NCI-H2196 treated with DMSO at 0.1 percent for 48 hours (cell line): ENCODE measurements around the gene TCF7L1.
"Not testable (repeated sequence)": the region's sequence is repeated elsewhere in the genome, so short reads cannot be mapped to it uniquely, and the experiment has no call there.

Source experiments
- DNase-seq: peaks from one replicate; lab custom pipeline; 2025; ENCODE audit not compliant: unreplicated experiment; lab: John Stamatoyannopoulos, UW

TCF7L1 gene, protein sequence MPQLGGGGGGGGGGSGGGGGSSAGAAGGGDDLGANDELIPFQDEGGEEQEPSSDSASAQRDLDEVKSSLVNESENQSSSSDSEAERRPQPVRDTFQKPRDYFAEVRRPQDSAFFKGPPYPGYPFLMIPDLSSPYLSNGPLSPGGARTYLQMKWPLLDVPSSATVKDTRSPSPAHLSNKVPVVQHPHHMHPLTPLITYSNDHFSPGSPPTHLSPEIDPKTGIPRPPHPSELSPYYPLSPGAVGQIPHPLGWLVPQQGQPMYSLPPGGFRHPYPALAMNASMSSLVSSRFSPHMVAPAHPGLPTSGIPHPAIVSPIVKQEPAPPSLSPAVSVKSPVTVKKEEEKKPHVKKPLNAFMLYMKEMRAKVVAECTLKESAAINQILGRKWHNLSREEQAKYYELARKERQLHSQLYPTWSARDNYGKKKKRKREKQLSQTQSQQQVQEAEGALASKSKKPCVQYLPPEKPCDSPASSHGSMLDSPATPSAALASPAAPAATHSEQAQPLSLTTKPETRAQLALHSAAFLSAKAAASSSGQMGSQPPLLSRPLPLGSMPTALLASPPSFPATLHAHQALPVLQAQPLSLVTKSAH

DNA sequence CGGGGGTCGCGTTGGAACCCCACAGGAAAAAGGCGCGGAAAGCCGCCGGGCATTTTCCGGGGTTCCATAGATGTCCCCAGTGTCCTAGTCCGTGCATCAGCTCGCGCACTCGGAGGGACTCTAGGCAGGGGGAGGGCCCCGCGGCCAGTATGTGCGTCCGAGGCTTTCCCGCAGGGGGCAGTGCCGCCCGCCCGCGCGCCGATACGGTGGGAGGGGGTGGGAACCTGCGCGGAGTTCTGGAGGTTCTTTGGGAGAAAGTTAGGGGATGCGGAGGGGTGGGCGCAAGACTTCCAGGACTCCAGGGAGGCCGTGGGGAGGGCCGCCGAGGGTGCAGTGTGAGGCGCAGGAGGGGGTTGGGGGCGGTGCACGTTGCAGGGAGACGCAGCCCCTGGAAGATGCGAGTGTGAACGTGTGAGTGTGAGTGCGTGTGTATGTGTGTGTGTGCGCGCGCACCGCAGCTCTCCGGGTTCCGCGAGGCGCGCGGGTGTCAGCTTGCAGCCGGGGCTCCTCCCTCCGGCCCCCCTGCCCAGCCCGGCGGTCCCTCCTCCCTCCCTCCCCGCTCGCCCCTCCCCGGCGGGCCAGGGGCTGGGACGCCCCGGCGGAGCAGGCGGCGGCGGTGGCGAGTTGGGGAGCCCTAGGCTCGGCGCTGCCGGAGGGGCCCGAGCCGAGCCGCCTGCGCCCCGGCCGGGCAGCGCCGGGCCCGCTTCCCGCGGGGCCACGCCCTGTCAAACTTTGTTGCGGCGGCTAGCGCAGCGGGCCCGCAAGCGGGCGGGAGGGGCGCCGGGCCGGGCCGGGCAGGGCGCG lies at the start of gene TCF7L1:
Gene TCF7L1, plus strand, starts transcription at position 559 of the 804 bp plus-strand sequence. CDS start 293 bp downstream, outside the sequence.
- DNase-seq: peak; percentile 3

DNA sequence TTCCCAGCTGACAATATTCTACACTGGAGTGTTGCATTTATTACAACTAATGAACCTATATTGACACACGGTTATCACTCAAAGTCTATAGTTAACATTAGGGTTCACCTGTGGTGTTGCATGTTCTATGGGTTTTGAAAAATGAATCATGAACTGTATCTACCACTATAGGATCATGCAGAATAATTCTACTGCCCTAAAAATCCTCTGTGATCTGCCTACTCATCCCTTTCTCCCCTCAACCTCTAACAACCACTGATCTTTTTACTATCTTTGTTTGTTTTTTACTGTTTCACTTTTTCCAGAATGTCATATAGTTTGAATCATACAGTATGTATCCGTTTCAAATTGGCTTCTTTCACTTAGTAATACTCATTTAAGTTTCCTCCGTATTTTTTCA lies 47.6 kb upstream of the TCF7L1 start:
- DNase-seq: no peak

DNA sequence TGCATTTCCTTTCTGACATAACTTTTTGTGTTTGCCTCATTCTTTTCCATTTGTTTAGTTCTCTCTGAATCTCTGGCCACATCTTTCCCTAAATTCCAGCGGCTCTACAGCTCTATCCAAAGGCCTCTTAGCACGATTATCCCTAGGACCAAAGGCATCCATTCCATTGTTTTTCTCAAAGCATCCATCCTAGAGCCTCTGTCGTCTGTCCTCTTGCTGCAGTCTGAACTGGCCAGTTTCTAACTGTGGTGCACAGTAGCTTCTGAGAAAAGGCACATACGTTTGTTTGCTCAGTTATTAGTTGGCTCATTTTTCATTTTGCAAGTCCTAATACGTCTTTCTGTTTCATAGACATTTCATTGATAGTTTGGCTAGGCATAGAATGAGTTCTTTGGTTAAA lies 45.7 kb upstream of the TCF7L1 start:
- DNase-seq: no peak

DNA sequence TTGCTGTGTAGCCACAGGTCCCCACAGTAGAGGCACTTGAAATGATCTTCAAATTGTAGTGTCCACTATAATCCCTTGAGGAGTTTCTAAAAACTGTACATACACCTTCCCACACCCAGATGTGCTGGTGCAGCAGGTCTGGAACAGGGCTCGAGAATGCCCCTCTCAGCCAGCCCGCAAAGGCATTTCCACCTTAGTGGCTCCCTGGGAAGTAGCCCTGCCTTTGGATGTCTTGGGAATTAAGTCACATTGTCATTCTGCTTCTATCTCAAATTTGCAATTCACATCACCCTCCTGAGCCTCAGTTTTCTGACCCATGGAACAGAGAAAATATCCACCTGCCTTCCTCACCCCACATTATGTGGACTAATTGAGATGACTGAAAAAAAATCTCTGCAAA lies 44.3 kb upstream of the TCF7L1 start:
- DNase-seq: no peak

DNA sequence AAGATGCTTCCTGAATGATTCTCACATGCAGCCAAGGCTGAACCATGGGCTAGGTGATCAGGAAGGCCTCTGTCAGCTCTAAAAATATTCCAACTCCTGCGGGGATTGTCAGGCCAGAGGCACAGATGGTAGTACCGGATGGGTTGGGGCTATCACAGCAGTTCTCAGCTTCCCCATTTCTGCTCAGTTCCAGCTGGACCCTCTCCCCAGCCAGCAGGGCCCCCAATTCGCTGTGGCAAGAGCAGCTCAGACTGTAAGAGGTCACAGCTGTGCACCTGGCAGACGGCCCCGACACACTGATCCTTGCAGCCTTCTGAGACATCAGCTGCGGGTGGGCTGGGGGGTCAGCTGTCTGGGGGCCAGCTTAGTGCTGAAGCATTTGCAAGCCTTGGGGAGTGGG lies 43.6 kb upstream of the TCF7L1 start:
- DNase-seq: no peak

DNA sequence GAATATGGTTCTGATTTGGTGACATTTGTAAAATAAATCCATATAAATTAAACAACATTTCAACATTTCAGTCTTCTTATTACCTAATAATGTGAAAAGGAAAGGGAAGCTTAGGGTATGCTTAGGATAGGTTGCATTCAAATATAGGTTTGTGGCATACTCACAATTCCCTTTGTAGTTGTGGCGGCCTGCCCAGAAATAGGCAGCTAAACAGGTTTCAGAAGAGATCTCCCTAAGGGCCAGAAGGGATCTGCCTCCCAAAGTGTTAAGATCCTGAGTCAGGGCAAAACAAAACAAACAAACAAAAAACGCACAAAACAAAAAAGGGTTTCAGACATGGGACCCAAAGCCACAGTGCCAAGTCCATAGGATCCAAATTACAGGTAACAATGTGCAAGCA lies 41.4 kb upstream of the TCF7L1 start:
- no peak for DNase-seq

DNA sequence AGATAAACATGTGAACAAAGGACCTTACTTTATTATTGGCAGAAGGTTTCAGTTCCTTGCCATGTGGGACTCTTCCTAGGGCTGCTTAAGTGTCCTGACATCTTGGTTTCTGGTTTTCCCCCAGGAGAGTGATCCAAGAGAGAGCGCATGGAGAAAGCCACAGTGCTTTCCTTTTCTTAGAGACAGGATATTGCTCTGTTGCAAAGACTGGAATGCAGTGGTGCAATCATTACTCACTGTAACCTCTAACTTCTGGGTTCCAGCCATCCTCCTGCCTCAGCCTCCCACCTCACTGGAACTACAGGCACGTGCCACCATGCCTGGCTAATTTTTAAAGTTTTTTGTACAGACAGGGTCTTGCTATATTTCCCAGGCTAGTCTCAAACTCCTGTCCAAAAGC lies 38.1 kb upstream of the TCF7L1 start:
- no peak for DNase-seq

DNA sequence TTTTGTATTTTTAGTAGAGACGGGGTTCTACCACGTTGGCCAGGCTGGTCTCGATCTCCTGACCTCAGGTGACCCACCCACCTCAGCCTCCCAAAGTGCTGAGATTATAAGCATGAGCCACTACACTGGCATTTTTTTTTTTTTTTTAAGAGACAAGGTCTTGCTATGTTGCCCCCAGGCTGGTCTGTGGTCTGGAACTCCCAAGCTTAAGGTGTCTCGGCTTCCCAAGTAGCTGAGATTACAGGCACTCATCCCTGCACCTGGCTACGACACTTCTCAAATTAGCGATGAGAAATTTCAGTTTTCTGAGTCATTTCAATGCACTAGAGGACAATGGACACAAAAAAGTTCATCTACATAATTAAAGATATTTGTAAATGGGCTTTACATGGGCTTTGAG lies 36.6 kb upstream of the TCF7L1 start:
- no peak for DNase-seq

DNA sequence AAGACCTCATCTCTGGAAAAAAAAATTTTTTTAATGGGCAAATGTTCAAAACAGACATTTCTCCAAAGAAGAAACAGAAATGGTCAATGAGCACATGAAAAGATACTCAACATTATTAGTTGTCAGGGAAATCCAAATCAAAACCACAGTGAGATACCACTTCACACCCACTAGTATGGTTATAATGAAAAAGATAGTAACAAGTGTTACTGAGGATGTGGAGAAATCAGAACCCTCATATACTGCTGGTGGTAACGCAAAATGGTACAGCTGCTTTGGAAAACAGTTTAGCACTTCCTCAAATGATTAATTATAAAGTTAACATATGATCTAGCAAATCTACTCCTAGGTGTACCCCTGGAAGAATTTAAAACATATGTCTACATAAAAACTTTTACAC lies 29.0 kb upstream of the TCF7L1 start:
- no peak for DNase-seq

DNA sequence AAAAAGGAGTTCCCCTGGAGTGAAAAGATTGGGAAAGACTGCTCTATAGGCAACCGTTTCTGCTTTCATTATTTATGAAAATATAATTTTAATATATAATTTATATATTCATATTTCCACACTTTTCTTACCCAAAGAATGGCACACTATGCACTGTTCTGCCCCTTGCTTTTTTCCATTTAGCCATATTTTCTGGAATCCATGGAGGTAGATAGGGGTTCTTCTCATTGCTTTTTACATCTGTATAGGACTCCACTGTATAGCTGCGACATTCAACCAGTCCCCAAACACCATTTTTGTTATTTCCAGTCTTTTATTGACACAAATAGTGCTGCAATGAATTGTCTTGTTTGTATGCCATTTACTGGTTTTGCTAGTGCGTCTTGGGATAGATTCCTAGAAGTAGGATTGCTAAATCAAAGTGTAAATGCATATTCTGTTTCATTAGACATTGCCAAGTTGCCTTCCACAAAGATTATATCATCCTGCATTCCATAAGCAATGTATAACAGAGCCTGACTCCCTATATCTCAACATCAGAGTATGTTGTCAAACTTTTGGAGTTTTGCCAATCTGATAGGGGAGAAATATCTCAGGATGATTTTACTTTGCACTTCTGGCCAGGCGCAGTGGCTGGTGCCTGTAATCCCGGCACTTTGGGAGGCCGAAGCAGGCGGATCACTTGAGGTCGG lies 26.6 kb upstream of the TCF7L1 start:
- no peak for DNase-seq

DNA sequence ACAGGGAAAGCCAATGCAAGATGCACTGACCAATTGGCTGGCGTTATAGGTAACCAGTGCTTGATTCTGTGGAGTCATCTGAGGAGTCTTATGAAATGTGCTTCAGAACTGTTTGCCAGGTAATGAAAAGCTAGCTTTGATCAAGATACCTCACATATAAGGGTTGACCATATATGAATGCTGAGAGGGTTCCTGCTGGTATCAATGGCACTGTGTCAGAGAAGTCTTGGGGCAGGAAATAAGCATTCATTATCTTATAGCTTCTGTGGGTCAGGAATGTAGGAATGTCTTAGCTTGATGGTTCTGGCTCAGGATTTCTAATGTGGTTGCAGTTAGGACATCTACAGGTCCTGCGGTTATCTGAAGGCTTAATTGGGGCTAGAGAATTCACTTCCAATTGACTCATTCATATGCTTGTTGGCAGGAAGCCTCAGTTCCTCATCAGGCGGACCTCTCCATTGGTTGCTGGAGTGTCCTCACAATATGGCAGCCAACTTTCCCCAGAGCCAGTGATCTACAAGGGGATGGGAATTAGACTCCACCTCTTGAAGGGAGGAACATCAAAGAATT lies 22.1 kb upstream of the TCF7L1 start:
- no peak for DNase-seq

DNA sequence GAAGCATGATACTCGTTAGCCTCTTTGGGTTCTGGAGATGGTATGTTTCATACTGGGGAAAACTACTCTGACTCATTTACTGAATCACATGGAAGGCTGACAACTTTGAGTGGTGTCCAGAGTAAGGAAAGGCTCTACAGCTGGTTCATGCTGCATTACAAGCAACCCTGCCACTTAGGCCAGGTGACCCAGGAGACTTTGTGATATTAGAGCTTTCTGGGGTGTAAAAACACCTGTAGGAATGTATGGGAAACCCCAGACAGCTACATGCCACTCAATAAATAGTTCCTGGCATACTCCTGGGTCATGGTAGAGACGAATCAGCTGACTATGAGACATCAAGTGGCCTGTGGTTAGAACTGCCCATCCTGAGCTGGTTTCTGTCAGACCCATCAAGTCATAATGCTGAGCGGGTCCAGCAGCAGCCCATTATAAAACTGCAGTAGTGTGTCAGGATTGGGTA lies 21.3 kb upstream of the TCF7L1 start:
- DNase-seq: no peak

DNA sequence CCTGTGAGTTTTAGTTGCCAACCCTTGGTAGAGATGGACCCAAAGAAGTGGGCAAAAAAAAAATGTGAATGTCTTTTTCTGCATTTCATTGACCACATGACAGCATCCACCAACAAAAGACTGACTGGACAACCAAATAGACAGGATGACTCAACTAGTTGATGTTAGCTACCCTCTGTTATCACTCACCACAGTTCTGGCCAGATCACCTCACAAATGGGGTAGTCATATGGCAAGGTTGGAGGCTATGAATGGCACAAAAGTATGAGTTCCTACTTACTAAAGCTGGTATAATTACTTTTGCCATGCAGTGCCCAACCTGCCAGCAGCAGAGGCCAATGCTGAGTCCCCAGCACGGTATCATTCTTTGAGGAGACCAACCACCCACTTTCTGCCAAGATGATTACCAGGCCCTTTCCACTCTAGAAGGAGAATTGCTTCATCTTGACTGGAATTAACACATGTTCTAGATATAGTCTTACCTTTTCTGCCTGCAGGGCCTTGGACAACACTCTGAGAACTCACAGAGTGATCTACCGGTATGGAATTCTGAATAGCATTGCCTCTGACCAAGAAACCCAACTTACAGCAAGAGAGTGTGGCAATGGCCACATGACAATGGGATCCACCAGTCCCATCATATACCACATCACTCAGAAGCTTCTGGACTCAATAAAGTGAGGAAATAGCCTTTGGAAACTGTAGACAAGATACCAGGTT lies 20.1 kb upstream of the TCF7L1 start:
- no peak for DNase-seq

DNA sequence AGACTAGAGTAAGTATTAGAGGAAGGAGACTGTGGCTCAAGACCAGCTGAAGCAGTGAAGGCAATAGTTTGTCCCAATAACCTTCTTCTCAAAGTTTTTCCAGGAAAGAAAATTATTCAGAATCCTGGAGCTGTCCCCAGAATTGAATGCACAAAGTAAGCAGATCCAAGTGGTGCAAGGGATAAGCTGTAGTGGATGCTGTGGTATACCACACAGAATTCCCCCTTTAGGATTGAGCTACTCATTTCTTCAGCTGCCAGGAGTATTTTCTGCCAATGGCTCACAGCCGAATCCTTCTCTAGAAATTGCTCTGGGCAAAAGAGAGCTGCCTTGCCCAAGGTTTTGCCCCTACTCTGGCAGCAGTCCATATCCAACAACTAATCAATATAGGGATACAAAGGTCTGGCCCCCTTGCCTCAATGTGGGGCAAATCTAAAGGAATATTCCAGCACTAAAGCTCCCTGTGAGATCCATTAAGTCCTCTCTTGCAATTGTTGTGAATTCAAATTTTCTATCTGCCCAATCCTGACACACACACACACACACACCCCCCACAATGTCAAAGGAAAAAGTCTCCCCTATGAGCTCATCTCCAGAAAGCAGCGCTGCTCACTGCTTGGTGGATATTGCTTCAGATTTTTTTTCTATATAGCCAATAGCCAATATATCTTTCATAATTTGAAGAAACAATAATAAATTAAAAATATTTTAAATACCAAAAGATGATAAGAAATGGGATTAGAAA lies 18.4 kb upstream of the TCF7L1 start:
- no peak for DNase-seq

DNA sequence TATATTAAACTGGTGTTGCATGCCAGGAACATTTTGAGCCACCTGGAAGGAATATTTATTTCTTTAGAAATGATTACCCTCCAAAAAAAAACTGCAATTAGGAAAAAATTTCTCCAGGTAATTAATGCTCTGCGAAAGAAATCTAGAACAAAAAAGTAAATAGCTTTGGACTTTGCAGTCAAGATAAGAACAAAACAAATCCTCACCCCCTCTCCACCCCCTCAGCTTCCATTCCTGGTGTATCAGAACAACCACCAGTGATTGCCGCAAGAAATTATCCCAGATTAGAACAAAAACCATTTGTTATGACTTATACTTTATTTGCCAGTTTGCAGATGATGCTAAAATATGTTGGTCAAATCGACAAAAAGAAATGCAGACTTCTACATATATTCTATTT lies 17.0 kb upstream of the TCF7L1 start:
- no peak for DNase-seq

DNA sequence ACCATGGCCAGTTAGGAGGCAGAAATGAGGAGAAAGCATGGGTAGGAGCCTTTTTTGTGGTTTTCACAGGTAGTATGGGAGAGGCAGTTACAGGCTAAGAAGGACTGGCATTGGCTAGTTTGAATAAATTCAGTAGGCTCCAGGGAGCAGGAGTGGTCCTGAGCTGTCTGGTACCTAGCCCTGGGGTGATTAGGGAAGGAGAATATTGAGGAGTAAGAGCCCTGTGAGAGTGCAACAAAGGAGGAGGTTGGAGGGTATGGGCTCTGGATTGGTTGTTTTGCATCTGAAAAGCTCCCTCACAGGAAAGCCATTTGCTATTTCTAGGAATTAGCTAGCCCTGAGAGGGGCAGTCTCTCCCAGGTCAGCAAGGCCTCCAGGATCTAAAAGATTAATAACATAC lies 13.3 kb upstream of the TCF7L1 start:
- no peak for DNase-seq

DNA sequence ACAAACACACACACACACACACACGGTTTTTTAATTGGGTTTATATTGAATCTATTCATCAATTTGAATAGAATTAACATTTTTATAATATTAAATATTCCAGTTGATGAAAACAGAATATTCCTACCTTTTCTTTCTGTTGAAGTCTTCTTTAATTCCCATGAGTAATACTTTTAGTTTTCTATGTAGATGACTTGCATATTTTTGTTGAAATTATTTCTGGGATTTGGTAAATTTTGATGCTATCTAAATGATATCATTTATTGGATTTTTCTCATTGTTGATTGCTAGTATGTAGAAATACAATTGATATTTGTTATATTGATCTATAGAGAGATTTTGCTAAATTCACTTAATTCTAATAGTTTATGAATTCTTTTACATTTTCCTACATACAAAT lies 12.8 kb upstream of the TCF7L1 start:
- DNase-seq: no peak

DNA sequence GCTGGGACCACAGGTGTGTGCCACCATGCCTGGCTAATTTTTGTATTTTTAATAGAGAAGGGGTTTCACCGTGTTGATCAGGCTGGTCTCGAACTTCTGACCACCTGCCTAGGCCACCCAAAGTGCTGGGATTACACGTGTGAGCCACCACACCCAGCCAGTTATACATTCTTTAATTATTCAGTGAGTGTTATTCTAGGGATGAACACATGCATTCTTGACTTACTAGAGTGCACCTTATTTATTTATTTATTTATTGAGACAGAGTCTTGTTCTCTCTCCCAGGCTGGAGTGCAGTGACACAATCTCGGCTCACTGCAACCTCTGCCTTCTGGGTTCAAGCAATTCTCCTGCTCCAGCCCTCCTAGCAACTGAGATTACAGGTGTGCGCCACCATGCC lies 6.7 kb upstream of the TCF7L1 start:
- DNase-seq: not testable (repeated sequence)

DNA sequence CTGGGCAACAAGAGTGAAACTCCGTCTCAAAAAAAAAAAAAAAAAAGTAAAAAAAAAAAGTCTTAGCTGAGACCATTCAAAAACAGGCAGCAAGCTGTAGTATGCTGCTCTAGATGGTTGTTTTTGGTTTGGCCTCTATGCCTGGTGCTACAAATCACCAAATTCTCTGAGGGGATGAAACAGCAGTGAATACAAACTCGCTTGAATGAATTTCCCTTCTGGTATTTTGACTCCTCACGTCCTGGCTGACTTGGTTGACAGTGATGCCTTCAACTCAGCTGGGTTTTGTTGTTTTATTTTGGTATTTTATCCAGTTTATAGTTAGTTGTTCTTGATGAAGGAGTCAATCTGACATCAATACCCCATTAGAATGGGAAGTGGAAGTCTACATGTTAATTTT lies 3.3 kb upstream of the TCF7L1 start:
- no peak for DNase-seq

DNA sequence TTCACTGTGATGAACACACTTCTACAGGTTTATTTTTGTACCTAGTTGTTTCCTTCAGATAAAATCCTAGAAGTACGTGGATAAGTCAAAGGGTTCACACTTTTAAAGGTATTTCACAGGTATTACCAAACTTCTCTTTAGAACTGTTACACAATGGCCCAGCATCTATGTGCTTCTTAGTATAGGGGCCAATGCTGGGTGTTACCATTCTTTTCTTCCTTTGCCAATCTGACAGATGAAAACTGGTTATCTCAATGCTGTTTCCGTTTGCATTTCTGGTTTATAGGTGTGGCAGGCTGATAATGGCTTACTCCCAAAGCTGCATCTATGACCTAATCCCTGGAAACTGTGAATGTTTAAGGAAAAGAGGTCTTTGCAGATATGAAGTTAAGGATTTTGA lies 2.8 kb upstream of the TCF7L1 start:
- DNase-seq: no peak
